DOHH2 (cell line): ENCODE measurements around the gene PLCL1.

Source experiments
- EZH2phosphoT487 ChIP-seq: fragments of 200-600 bp; sonication (generic); IDR thresholded peaks from 2 replicates; pipeline ENCODE4 v1.6.1; 2017; ENCODE audit warnings: borderline replicate concordance, mild to moderate bottlenecking, antibody characterized with exemption, low read length, moderate library complexity, mixed read lengths
- TF ChIP-seq, protein P1 (sequence below): fragments of 200-600 bp; sonication (generic); IDR thresholded peaks from one replicate; pipeline ENCODE4 v1.5.1; 2014; ENCODE audit warnings: antibody characterized with exemption, mild to moderate bottlenecking, low read depth, low read length; ENCODE audit not compliant: poor library complexity, severe bottlenecking

DNA sequence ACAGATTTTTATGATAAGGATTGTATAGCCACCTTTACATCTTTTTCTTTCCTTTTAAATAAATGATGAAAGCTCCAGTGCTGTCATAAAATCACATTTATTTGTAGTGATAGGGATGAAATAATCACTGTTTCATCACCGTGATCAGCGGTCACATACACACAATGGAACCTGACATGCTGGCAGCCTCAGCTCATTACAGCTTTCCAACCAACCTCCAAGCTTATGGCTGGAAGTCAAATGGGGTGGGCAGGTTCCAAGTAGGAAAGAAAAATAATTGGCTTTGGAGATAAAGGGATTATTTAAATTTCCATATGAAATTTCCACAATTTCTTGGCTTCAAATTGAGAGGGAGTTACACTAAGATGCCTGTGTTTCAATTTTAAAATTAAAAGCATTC, 251.3 kb downstream of the PLCL1 start:
- TF ChIP-seq, protein P1, sequence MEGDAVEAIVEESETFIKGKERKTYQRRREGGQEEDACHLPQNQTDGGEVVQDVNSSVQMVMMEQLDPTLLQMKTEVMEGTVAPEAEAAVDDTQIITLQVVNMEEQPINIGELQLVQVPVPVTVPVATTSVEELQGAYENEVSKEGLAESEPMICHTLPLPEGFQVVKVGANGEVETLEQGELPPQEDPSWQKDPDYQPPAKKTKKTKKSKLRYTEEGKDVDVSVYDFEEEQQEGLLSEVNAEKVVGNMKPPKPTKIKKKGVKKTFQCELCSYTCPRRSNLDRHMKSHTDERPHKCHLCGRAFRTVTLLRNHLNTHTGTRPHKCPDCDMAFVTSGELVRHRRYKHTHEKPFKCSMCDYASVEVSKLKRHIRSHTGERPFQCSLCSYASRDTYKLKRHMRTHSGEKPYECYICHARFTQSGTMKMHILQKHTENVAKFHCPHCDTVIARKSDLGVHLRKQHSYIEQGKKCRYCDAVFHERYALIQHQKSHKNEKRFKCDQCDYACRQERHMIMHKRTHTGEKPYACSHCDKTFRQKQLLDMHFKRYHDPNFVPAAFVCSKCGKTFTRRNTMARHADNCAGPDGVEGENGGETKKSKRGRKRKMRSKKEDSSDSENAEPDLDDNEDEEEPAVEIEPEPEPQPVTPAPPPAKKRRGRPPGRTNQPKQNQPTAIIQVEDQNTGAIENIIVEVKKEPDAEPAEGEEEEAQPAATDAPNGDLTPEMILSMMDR = no peak
- no peak for TF ChIP-seq EZH2phosphoT487
